AG09319 (cell line): ENCODE results near the gene GGT5.
"Not testable (repeated sequence)": the region's sequence is repeated elsewhere in the genome, so short reads cannot be mapped to it uniquely, and the experiment has no call there.

Experiments used
- DNase-seq: peaks from one replicate; pipeline ENCODE4 v3.0.0-alpha.2; 2010; ENCODE audit warnings: low read depth; ENCODE audit errors: extremely low read depth
- TF ChIP-seq, protein P1 (sequence below): IDR thresholded peaks from 2 replicates; pipeline ENCODE4 v1.5.1; 2011; ENCODE audit warnings: low read depth, mild to moderate bottlenecking, inconsistent platforms, low read length, moderate library complexity

The GGT5 gene

DNA sequence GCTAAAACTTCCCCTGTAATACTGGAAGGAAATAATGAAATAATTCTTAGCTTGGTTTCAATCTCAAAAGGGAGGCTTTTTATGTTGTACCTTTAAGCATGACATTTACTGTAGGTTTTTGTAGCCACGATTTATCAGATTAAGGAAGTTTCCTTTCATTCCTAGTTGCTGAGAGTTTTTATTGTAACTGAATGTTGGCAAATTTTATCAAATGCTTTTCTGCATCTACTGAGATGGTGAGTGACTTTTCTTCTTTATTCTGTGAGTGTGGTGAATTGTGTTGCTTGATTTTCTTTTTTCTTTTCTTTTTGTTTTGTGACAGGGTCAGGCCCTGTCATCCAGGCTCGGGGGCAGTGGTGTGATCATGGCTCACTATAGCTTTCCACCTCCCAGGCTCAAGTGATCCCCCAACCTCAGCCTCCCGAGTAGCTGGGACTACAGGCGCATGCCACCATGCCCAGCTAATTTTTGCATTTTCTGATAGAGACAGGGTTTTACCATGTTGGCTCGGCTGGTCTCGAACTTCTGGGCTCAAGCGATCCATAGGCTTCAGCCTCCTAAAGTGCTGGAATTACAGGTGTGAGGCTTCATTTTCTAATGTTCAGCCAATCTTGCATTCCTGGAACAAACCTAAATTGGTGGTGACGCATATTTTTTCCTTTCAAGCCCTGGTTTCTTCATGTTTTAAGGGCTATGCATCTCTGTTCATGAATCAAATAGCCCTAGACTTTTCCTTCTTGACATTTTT lies 37.4 kb downstream of the GGT5 start:
- TF ChIP-seq, protein P1, sequence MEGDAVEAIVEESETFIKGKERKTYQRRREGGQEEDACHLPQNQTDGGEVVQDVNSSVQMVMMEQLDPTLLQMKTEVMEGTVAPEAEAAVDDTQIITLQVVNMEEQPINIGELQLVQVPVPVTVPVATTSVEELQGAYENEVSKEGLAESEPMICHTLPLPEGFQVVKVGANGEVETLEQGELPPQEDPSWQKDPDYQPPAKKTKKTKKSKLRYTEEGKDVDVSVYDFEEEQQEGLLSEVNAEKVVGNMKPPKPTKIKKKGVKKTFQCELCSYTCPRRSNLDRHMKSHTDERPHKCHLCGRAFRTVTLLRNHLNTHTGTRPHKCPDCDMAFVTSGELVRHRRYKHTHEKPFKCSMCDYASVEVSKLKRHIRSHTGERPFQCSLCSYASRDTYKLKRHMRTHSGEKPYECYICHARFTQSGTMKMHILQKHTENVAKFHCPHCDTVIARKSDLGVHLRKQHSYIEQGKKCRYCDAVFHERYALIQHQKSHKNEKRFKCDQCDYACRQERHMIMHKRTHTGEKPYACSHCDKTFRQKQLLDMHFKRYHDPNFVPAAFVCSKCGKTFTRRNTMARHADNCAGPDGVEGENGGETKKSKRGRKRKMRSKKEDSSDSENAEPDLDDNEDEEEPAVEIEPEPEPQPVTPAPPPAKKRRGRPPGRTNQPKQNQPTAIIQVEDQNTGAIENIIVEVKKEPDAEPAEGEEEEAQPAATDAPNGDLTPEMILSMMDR: no peak
- no peak for DNase-seq

DNA sequence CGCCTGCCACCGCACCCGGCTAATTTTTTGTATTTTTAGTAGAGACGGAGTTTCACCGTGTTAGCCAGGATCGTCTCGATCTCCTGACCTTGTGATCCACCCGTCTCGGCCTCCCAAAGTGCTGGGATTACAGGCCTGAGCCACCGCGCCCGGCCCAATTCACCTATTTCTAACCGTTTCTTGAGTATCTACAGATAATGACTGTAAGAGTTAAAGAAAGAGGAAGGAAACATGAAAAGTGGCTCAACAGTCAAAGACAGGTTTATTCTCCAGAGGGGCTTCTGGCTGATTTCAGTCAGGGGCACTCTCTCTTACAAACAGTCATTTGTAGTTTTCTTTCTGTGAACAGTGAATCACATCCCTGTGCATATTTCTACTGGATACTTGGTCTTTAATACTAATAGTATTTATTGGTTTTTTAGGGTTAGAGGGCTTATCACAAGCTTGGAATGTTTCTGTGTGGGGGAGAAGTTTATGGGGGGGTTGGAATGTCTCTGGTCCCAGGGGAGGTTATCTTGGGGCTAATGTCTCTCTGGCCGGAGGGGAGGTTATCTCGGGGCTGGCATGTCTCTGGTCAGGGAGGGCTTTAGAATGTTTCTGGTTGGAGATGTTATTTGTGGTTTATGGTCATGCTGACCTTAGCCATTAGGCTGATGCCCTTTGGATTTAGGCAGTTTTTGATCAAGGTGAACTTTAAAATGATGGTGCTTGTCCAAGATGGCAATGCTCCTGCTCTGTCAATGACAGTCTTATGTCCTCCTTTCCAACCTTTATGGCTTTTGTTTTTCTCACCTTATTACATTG lies 38.2 kb downstream of the GGT5 start:
- not testable (repeated sequence) for DNase-seq

DNA sequence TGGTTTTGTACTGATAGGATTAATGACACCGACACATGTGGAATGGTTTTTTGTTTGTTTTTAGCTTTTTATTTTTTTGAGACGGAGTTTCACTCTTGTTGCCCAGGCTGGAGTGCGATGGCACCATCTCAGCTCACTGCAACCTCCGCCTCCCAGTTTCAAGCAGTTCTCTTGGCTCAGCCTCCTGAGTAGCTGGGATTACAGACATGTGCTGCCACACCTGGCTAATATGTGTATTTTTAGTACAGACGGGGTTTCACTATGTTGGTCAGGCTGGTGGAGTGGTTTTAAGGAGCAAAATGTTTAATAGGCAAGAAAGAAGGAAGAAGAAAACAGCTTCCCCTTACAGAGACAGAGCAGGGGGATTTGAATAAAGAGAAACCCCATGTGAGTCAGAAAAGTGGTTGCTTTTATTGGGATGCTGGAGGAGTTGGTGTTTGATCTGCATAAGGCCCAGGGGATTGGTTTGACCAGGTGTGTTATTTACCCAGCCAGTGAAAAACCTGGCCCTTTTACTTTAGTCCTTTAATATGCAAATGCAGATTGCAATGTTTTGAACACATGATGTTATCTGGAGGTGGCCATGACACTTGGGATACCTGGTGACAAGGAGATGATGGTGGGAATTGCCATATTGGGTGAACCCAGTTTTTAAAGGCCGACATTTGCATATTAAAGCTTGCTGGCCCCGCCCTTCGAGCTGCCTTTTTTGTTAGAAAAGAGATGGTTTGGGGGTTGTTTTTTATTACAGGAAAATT lies 39.3 kb downstream of the GGT5 start:
- no peak for DNase-seq
- TF ChIP-seq, protein P1: no peak

DNA sequence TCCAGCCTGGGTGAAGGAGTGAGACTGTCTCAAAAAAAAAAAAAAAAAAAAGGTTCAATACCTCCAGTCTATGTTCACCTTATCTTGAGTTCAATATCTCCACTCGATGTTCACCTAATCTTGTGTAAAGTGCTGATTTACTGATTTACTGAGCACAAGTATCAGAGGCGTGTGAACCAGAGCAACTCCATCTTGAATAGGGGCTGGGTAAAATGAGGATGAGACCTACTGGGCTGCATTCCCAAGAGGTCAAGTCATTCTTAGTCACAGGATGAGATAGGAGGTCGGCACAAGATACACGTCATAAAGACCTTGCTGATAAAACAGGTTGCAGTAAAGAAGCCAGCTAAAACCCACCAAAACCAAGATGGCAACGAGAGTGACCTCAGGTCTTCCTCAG lies 41.0 kb downstream of the GGT5 start:
- not testable (repeated sequence) for DNase-seq

DNA sequence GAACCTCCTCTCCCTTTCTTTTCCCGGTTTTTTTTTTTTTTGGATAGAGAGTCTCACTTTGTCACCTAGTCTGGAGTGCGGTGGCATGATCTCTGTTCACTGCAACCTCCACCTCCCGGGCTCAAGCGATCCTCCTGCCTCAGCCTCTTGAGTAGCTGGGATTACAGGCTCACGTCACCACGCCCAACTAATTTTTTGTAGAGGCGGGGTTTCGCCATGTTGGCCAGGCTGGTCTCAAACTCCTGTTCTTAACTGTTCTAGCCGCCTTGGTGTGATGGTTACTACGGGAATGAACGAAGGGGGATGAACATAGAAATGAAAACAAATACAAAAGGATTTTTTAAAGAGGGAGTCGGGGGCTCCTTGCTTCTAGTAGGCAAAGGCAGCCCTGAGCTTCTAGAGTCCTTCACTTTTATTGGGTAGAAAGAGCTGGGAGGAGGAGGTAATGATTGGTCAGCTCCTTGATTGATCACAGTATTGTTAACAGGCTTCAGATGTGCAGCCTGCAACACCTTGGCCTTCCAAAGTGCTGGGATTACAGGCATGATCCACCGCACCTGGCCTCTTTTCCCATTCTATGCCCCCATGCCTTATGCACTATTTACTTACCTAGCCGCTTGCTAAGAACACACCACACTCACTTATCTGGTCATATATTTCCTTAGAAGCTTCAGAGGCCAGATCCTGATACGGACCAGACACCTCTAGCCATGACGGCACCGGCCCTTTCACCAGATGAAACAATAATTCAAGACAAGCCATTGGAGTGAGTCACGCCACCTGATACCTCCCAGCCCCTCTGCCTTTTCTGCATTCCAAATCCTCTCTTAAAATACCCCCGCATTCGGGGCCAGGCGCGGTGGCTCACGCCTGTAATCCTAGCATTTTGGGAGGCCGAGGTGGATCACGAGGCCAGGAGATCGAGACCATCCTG lies 42.9 kb downstream of the GGT5 start:
- no peak for DNase-seq
- TF ChIP-seq, protein P1: no peak

DNA sequence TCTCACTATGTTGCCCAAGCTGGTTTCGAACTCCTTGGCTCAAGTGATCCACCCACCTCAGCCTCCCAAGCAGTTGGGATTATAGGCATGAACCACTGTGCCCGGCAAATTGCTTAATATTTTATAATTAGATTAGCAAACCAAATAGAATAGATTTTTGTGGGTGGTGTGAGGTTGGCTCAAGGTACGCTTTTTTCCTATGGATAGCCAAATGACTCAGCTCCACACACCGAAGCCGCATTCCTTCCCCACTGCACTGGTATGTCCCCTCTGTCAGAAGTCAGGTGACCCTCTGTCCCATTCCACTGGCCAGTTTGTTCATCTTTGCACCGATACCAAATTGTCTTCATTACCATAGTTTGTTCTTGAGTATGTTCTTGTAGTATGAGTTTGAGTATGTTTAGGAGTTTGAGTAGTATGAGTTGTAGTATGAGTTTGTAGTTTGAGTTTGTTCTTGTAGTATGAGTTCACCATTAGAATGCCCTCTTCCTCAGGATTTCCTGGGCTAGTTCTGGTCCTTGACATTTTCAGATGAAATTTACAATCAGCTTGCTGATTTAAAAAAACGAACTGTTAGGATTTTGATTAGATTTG lies 44.2 kb downstream of the GGT5 start:
- TF ChIP-seq, protein P1: no peak
- DNase-seq: no peak

DNA sequence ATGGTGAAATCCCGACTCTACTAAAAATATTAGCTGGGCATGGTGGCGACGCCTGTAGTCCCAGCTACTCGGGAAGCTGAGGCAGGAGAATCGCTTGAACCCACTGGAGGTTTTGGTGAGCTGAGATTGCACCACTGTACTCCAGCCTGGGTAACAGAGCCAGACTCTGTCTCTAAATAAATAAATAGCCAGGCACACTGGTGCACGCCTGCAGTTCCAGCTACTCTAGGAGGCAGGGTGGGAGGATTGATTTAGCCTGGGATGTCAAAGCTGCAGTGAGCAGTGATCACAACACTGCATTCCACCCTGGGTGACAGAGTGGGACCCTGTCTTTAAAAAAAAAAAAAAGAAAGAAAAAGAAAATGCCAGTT lies 46.2 kb downstream of the GGT5 start:
- TF ChIP-seq, protein P1: no peak
- DNase-seq: no peak
